ENCODE measurements around the gene MAOA. TPM values are rescaled to one million over a fixed set of nuclear protein-coding genes. Genes with fewer than 3 reads are reported as not detected.
"Not testable (repeated sequence)": the region's sequence is repeated elsewhere in the genome, so short reads cannot be mapped to it uniquely, and the experiment has no call there.

Gene MAOA
- polyA plus RNA-seq, 1 donor: 19.4 TPM

- DNase-seq: no peak
Observed at GRCh38 chrX:43716696-43717095, 60.6 kb downstream of the MAOA start.

- DNase-seq: no peak
Observed at GRCh38 chrX:43717161-43717560, 61.1 kb downstream of the MAOA start.

GRCh38 chrX:43718081-43718480, 62.0 kb downstream of the MAOA start:
- no peak for DNase-seq

GRCh38 chrX:43718546-43718945, 62.4 kb downstream of the MAOA start:
- DNase-seq: no peak

GRCh38 chrX:43718956-43719355, 62.9 kb downstream of the MAOA start:
- no peak for DNase-seq

- no peak for DNase-seq
Observed at GRCh38 chrX:43720082-43720481, 64.0 kb downstream of the MAOA start.

- DNase-seq: no peak
Observed at GRCh38 chrX:43720961-43721360, 64.9 kb downstream of the MAOA start.

GRCh38 chrX:43725227-43725626, 69.1 kb downstream of the MAOA start:
- not testable (repeated sequence) for DNase-seq

- DNase-seq: not testable (repeated sequence)
Observed at GRCh38 chrX:43727254-43727653, 71.2 kb downstream of the MAOA start.

GRCh38 chrX:43728002-43728401, 71.9 kb downstream of the MAOA start:
- DNase-seq: no peak

- DNase-seq: no peak
Observed at GRCh38 chrX:43728966-43729365, 72.9 kb downstream of the MAOA start.

- no peak for DNase-seq
Observed at GRCh38 chrX:43731086-43731485, 75.0 kb downstream of the MAOA start.

GRCh38 chrX:43733699-43734098, 77.6 kb downstream of the MAOA start:
- no peak for DNase-seq

GRCh38 chrX:43734444-43734843, 78.3 kb downstream of the MAOA start:
- DNase-seq: no peak

GRCh38 chrX:43735534-43735933, 79.4 kb downstream of the MAOA start:
- no peak for DNase-seq

GRCh38 chrX:43735957-43736356, 79.9 kb downstream of the MAOA start:
- no peak for DNase-seq

- no peak for DNase-seq
Observed at GRCh38 chrX:43741843-43742573, 85.9 kb downstream of the MAOA start.

GRCh38 chrX:43743100-43743822, 87.2 kb downstream of the MAOA start:
- DNase-seq: no peak

- no peak for DNase-seq
Observed at GRCh38 chrX:43744284-43744683, 88.2 kb downstream of the MAOA start.

GRCh38 chrX:43745938-43746721, 90.0 kb downstream of the MAOA start:
- no peak for DNase-seq

- no peak for DNase-seq
Observed at GRCh38 chrX:43747476-43747875, 91.4 kb downstream of the MAOA start.

- peak; percentile 55 for DNase-seq
Observed at GRCh38 chrX:43750248-43750676, 94.2 kb downstream of the MAOA start.

- DNase-seq: no peak
Observed at GRCh38 chrX:43753637-43754036, 97.5 kb downstream of the MAOA start.
